Kidney epithelial cell (primary cell): ENCODE results near the gene RETREG1. TPM values are rescaled to one million over a fixed set of nuclear protein-coding genes. Genes with fewer than 3 reads are reported as not detected.

Experiments
- DNase-seq: peaks from one replicate; pipeline ENCODE4 v3.0.0-alpha.2; 2010; ENCODE audit warnings: low read depth
- H3K27me3 ChIP-seq: 2 replicates; pipeline ENCODE4 v1.6.0; 2011; ENCODE audit warnings: low read length; ENCODE audit not compliant: control insufficient read depth, insufficient read depth
- H3K36me3 ChIP-seq: 2 replicates; pipeline ENCODE4 v1.5.1; 2011; ENCODE audit warnings: low read length; ENCODE audit not compliant: control insufficient read depth, insufficient read depth
- H3K4me3 ChIP-seq: 2 replicates; pipeline ENCODE4 v1.5.1; 2011; ENCODE audit warnings: low read depth, mild to moderate bottlenecking, control low read depth, low read length
- CTCF ChIP-seq: IDR thresholded peaks from 2 replicates; pipeline ENCODE4 v1.5.1; 2011; ENCODE audit warnings: mild to moderate bottlenecking, moderate library complexity, low read length, control low read depth, inconsistent platforms; ENCODE audit not compliant: insufficient read depth, poor library complexity, severe bottlenecking
- total RNA-seq: library from RNA; depleted of rRNA; stranded (reverse); fragments of >200 nt; gene quantifications from 2 replicates; pipeline ENCODE4 v1.2.3, GENCODE V29; 2015

RETREG1 gene
- total RNA-seq, 1 donor from 2014 or later, result 14.8 TPM

- no peak for DNase-seq
- TF ChIP-seq CTCF, result no peak
- no peak overlapping the region for H3K4me3 ChIP-seq
- H3K27me3 ChIP-seq, result no peaks in the 10 kb centered on the region
- no peaks in the 10 kb centered on the region for H3K36me3 ChIP-seq
Observed at GRCh38 chr5:16592255-16592654, 24.5 kb downstream of the RETREG1 start.

DNA sequence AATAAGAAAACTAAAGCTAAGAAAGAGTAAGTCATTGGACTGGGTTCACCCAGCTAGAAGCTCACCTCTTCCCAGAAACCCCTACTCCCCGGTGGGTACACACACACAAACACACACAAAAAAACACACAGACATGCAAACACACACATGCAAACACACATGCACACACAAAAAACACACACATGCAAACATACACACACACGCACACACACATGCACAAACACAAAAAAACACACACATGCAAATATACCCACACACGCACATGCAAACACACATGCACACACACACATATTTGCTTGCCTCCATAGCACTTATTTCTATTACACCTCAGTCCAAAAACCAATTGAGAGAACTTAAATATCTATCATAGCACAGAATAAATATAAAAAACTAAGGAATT is 26.1 kb downstream of the RETREG1 start:
- DNase-seq, result no peak
- no peak overlapping the region for H3K4me3 ChIP-seq
- no peaks in the 10 kb centered on the region for H3K36me3 ChIP-seq
- no peak for TF ChIP-seq CTCF
- no peaks in the 10 kb centered on the region for H3K27me3 ChIP-seq

- DNase-seq, result no peak
- Histone ChIP-seq H3K4me3 (no peak overlapping the region), H3K36me3 (no peaks in the 10 kb centered on the region), H3K27me3 (no peaks in the 10 kb centered on the region)
- TF ChIP-seq CTCF, result no peak
Observed at GRCh38 chr5:16589658-16590057, 27.1 kb downstream of the RETREG1 start.

DNA sequence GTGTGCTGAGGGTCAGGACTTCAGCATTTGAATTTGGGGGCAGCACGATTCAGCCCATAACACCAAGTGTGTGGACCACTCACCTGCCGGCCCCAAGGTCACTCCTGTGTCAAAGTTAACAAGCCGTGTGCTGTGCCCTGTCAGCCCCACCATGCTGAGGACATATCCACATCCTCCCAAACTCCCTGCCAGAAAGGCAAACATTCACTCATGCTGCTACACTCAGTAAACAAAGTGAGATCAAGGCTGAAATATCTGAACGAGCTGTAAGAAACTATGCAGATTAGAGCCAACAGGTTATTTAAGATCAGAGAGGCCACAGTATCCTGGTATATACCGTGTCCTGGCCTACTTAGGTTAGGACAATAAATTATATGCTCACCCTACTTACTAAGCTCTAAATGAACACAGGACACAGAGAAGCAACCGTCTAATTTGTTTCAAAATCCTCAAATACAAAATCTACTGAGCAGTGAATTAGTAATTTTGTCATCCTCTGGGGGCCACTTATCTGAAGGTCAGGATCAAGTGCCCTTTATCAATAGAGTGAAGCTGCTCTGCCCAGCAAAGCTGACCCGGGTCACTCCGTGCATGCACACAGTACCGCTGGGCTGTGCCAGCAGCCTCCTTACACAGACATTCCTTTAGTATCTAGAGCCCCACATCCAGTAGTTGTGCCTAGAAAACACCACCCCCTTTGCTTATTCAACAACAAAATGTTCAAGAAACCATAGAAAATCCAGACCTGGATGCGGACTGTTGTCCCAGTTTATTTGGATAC is 28.2 kb downstream of the RETREG1 start:
- no peaks in the 10 kb centered on the region for H3K27me3 ChIP-seq
- no peak overlapping the region for H3K4me3 ChIP-seq
- no peaks in the 10 kb centered on the region for H3K36me3 ChIP-seq
- TF ChIP-seq CTCF, result no peak
- DNase-seq, result no peak

DNA sequence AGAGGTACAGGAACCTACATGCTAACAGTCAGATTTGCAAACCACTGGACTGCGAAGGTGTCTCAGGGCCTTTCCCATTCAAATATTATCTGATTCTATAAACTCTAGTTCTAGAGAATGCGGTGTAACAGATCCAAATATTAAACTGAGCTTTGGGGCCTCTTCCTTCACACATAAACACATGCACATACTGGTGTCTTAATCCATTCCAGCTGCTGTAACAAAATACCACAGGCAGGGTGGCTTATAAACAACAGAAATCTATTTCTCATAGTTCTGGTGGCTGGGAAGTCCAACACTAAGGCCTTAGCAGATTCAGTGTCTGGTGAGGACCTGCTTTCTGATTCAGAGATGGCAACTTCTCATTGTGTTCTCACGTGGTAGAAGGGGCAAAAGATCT is 30.2 kb downstream of the RETREG1 start:
- no peaks in the 10 kb centered on the region for H3K27me3 ChIP-seq
- no peak for TF ChIP-seq CTCF
- H3K36me3 ChIP-seq, result no peaks in the 10 kb centered on the region
- DNase-seq, result no peak
- no peak overlapping the region for H3K4me3 ChIP-seq
